Stomach (tissue), 4 donors: ENCODE measurements around the gene WIPF2.
"Not testable (repeated sequence)": the region's sequence is repeated elsewhere in the genome, so short reads cannot be mapped to it uniquely, and the experiment has no call there.

Experiments used
- EP300 ChIP-seq: sonication (generic); formaldehyde crosslinking; IDR thresholded peaks from one replicate; pipeline ENCODE4 v1.6.1; 2017; ENCODE audit warnings: antibody characterized with exemption
- TF ChIP-seq, protein P1 (sequence below), 7 experiments: fragments of 450-650 bp in 4 of 7; fragments of 200-600 bp in 3 of 7; sonication (generic) in 3 of 7; IDR thresholded peaks; one replicate each; pipeline ENCODE4 v1.5.1; 2016 to 2019; ENCODE audit warnings: antibody characterized with exemption in 7 of 7, control low read depth in 2 of 7, mild to moderate bottlenecking in 1 of 7

DNA sequence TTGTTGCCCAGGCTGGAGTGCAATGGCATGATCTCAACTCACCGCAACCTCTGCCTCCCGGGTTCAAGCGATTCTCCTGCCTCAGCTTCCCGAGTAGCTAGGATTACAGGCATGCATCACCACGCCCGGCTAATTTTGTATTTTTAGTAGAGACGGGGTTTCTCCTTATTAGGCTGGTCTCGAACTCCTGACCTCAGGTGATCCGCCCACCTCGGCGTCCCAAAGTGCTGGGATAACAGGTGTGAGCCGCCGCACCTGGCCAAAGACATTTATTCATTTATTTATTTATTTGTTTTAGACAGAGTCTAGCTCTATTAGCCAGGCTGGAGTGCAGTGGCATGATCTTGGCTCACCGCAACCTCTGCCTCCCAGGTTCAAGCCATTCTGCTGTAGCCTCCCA is 10.0 kb downstream of the WIPF2 start:
- TF ChIP-seq, protein P1, sequence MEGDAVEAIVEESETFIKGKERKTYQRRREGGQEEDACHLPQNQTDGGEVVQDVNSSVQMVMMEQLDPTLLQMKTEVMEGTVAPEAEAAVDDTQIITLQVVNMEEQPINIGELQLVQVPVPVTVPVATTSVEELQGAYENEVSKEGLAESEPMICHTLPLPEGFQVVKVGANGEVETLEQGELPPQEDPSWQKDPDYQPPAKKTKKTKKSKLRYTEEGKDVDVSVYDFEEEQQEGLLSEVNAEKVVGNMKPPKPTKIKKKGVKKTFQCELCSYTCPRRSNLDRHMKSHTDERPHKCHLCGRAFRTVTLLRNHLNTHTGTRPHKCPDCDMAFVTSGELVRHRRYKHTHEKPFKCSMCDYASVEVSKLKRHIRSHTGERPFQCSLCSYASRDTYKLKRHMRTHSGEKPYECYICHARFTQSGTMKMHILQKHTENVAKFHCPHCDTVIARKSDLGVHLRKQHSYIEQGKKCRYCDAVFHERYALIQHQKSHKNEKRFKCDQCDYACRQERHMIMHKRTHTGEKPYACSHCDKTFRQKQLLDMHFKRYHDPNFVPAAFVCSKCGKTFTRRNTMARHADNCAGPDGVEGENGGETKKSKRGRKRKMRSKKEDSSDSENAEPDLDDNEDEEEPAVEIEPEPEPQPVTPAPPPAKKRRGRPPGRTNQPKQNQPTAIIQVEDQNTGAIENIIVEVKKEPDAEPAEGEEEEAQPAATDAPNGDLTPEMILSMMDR (IDR thresholded peaks at IDR 0.05), result not testable (repeated sequence)
- not testable (repeated sequence) for TF ChIP-seq EP300
